ENCODE data around the gene STK32C.

DNA sequence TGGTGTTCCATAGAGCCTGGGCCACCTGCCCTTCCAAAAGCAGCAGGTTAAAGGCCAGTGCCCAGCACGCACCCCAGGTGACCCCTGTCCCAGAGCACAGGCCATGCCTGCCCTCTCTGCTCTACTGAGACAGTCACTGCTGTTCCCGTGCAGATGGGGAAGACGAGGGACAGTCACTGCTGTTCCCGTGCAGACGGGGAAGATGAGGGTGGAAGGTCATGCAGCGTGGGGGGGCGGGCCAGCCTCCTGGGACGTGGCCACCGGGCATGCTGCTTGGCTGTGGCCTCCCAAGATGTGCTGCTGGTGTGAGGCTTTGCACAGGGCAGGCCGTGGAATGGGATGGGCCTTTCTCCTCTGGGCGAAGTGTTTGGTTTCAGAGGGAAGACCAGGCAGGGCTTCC lies 42.6 kb upstream of the STK32C start:
- TF ChIP-seq POLR2AphosphoS5 (IDR thresholded peaks at IDR 0.05): no peak
- no peak for TF ChIP-seq POLR2A (IDR thresholded peaks at IDR 0.05)

Measured in prostate gland (tissue), 1 donor.